Psoas muscle (tissue), 7 donors: ENCODE data around the gene TSPYL1. TPM values are rescaled to one million over a fixed set of nuclear protein-coding genes. Genes with fewer than 3 reads are reported as not detected.

ENCODE experiments used
- polyA plus RNA-seq, 3 donors: library from polyadenylated mRNA; stranded (reverse); fragments of 200-250 nt; gene quantifications; one replicate each; pipeline ENCODE4 v1.2.3, GENCODE V29; 2013
- total RNA-seq, 4 donors: library from RNA; stranded (reverse); fragmentation: NEBNext Ultra II Directional in 2 of 4; extraction: Animal tissue kit (Norgen Biotek cat#: 25700) in 2 of 4; gene quantifications; one replicate each; pipeline versions ENCODE4 v1.2.1 to v1.2.4, GENCODE V29; 2021 to 2023
- donor health status: healthy with polysubstance abuse.
- donor health status: DM: no; HTN: no; CAD: no; lungs with moderate emphysema.
- donor health status: Bipolar disorder and iron deficiency.
- donor health status: healthy.
- donor health status: DM: no; HTN: no; CAD: no.
- donor health status: DM: no; HTN: no; CAD: no.
- donor health status: DM: yes; HTN: yes; CAD: no.

Gene TSPYL1
- total and polyA plus RNA-seq, 7 donors = 20.5 to 174 (median 96.3) TPM

Other genes starting within 250 kb of the TSPYL1 start
- gene FRK, start 219.0 kb downstream of the TSPYL1 start, total RNA-seq = 1 to 10 TPM; 1.4 to 4.2 (median 1.8) TPM
- 1 to 10 TPM in 1 of 3 donors, under 1 TPM in 2; 0.10 to 1.3 (median 0.44) TPM for gene FRK, start 219.0 kb downstream of the TSPYL1 start, polyA plus RNA-seq
- 10 to 100 TPM; 26.7 to 30.9 (median 27.8) TPM for gene NT5DC1, start 179.1 kb downstream of the TSPYL1 start, total RNA-seq
- 10 to 100 TPM in 2 of 3 donors, 1 to 10 TPM in 1; 4.6 to 12.7 (median 12.3) TPM for gene NT5DC1, start 179.1 kb downstream of the TSPYL1 start, polyA plus RNA-seq
- under 1 TPM in 1 of 4 donors, not detected in 3; 0.41 TPM for gene COL10A1, start 153.8 kb downstream of the TSPYL1 start, total RNA-seq
- gene COL10A1, start 153.8 kb downstream of the TSPYL1 start, polyA plus RNA-seq = under 1 TPM in 1 of 3 donors, not detected in 2; 0.08 TPM
- 10 to 100 TPM in 1 of 4 donors, 1 to 10 TPM in 3; 3.8 to 10.1 (median 7.6) TPM for gene TSPYL4, start 25.9 kb downstream of the TSPYL1 start, total RNA-seq
- 1 to 10 TPM; 2.8 to 6.6 (median 2.9) TPM for gene TSPYL4, start 25.9 kb downstream of the TSPYL1 start, polyA plus RNA-seq
- 10 to 100 TPM in 3 of 4 donors, 1 to 10 TPM in 1; 9.6 to 26.7 (median 12.1) TPM for gene DSE, start 91.0 kb upstream of the TSPYL1 start, total RNA-seq
- gene DSE, start 91.0 kb upstream of the TSPYL1 start, polyA plus RNA-seq = 1 to 10 TPM; 2.3 to 5.2 (median 3.2) TPM
- under 1 TPM in 3 of 4 donors, not detected in 1; 0.50 to 0.84 (median 0.61) TPM for gene CALHM6, start 181.4 kb upstream of the TSPYL1 start, total RNA-seq
- gene CALHM6, start 181.4 kb upstream of the TSPYL1 start, polyA plus RNA-seq = 1 to 10 TPM in 2 of 3 donors, under 1 TPM in 1; 0.97 to 2.1 (median 1.1) TPM
- 1 to 10 TPM in 1 of 4 donors, under 1 TPM in 3; 0.58 to 1.2 (median 0.82) TPM for gene CALHM5, start 231.7 kb upstream of the TSPYL1 start, total RNA-seq
- under 1 TPM; 0.52 to 0.82 (median 0.73) TPM for gene CALHM5, start 231.7 kb upstream of the TSPYL1 start, polyA plus RNA-seq